Naive thymus-derived CD4-positive, alpha-beta T cell (primary cell): ENCODE results near the gene ADCY7. TPM values are rescaled to one million over a fixed set of nuclear protein-coding genes. Genes with fewer than 3 reads are reported as not detected.

Experiments
- ATAC-seq: fragments of 150-1000 bp; cut with Tn5 transposase; 2 replicates; pipeline ENCODE4 v1.10.0; 2021; ENCODE audit warnings: mild to moderate bottlenecking, moderate library complexity
- CTCF ChIA-PET: fragments of 350-600 bp; sonication (Branson Sonifier 250); formaldehyde crosslinking; loops from one replicate; lab custom pipeline; 2021; ENCODE audit warnings: antibody characterized with exemption; lab: Charles Lee
- POLR2A ChIA-PET: fragments of 350-600 bp; sonication (Branson Sonifier 250); formaldehyde crosslinking; loops from one replicate; lab custom pipeline; 2021; ENCODE audit warnings: antibody characterized with exemption, inconsistent platforms; lab: Charles Lee
- DNase-seq, 9 donors: peaks; one replicate each; pipeline versions ENCODE4 v3.0.0 to v3.0.0-alpha.2; 2020 to 2022; ENCODE audit warnings: mixed read lengths in 1 of 9
- H3K27ac ChIP-seq: one replicate; pipeline ENCODE4 v1.7.0; 2013; ENCODE audit warnings: mild to moderate bottlenecking, low read depth, low read length, moderate library complexity
- H3K27me3 ChIP-seq, 2 donors: one replicate each; pipeline ENCODE4 v1.7.0; 2013; ENCODE audit warnings: low read length in 2 of 2, mild to moderate bottlenecking in 2 of 2, moderate library complexity in 2 of 2; ENCODE audit not compliant: control insufficient read depth in 2 of 2, insufficient read depth in 2 of 2
- H3K36me3 ChIP-seq, 3 experiments: 1 replicate in 2 of 3; 2 replicates in 1 of 3; pipeline ENCODE4 v1.7.0; 2013; ENCODE audit warnings: low read length in 3 of 3, mild to moderate bottlenecking in 3 of 3, moderate library complexity in 1 of 3; ENCODE audit not compliant: insufficient read depth in 3 of 3, control insufficient read depth in 2 of 3
- H3K4me1 ChIP-seq, 2 donors: one replicate each; pipeline ENCODE4 v1.7.0; 2013; ENCODE audit warnings: low read length in 2 of 2, mild to moderate bottlenecking in 2 of 2, moderate library complexity in 1 of 2; ENCODE audit not compliant: control insufficient read depth in 2 of 2, insufficient read depth in 2 of 2
- H3K4me3 ChIP-seq: 2 replicates; pipeline ENCODE4 v1.7.0; 2013; ENCODE audit warnings: mild to moderate bottlenecking, low read length
- H3K9me3 ChIP-seq, 3 experiments: 1 replicate in 2 of 3; 2 replicates in 1 of 3; pipeline ENCODE4 v1.7.0; 2013; ENCODE audit warnings: low read length in 3 of 3; ENCODE audit not compliant: control insufficient read depth in 2 of 3
- H3K27ac Mint-ChIP-seq, 9 donors: one replicate each; pipeline ENCODE4 v1.8.0; 2020 to 2022; ENCODE audit warnings: mixed read lengths in 9 of 9, mild to moderate bottlenecking in 8 of 9, moderate library complexity in 5 of 9, inconsistent platforms in 2 of 9
- H3K27me3 Mint-ChIP-seq, 5 donors: one replicate each; pipeline ENCODE4 v1.8.0; 2021 to 2022; ENCODE audit warnings: mixed read lengths in 5 of 5, mild to moderate bottlenecking in 1 of 5
- H3K36me3 Mint-ChIP-seq, 5 donors: one replicate each; pipeline ENCODE4 v1.8.0; 2020 to 2022; ENCODE audit warnings: mixed read lengths in 5 of 5, mild to moderate bottlenecking in 3 of 5, inconsistent platforms in 1 of 5
- H3K4me1 Mint-ChIP-seq, 7 donors: one replicate each; pipeline ENCODE4 v1.8.0; 2020 to 2022; ENCODE audit warnings: mixed read lengths in 7 of 7, mild to moderate bottlenecking in 3 of 7, inconsistent platforms in 1 of 7
- H3K4me3 Mint-ChIP-seq, 10 donors: one replicate each; pipeline ENCODE4 v1.8.0; 2020 to 2022; ENCODE audit warnings: mild to moderate bottlenecking in 10 of 10, mixed read lengths in 10 of 10, moderate library complexity in 6 of 10, inconsistent platforms in 2 of 10
- H3K9me3 Mint-ChIP-seq, 11 donors: one replicate each; pipeline ENCODE4 v1.8.0; 2020 to 2022; ENCODE audit warnings: mixed read lengths in 11 of 11, mild to moderate bottlenecking in 4 of 11, inconsistent platforms in 1 of 11, moderate library complexity in 1 of 11
- intact Hi-C, 2 donors: fragments of 100-400 bp; cut with micrococcal nuclease; formaldehyde crosslinking; loops; one replicate each; pipeline ENCODE4 v1.15.1; 2023
- polyA plus RNA-seq, 2 donors: library from polyadenylated mRNA; unstranded; fragments of 300-500 nt; fragmentation: Illumina TruSeq; gene quantifications; one replicate each; pipeline ENCODE4 v1.2.3, GENCODE V29; 2021
- total RNA-seq, 6 experiments: library from RNA in 5 of 6; stranded (reverse) in 5 of 6; gene quantifications; 1 replicate in 5 of 6; 2 replicates in 1 of 6; pipeline ENCODE4 v1.2.3 and lab custom pipeline; 2021 to 2026

Gene ADCY7
- total and polyA plus RNA-seq, 7 experiments from 2014 or later = 62.6 to 326 (median 207) TPM

GRCh38 chr16:50254072-50254471 is 12.3 kb upstream of the ADCY7 start:
- no peaks in the 10 kb centered on the region for H3K36me3 ChIP-seq
- ChIA-PET POLR2A (interaction anchor here (1.5 kb wide), 1 partner anchor 24 kb away, joined by 4 read pairs; no protein-coding TSS in a partner anchor), CTCF (interaction anchor here (1.0 to 1.5 kb wide), 3 partner anchors 11 to 411 kb away, joined by 3 to 4 read pairs (median 3); no protein-coding TSS in a partner anchor)
- DNase-seq = no peak
- peak overlapping the region in 1 of 9 donors; percentile 43 for H3K27ac Mint-ChIP-seq
- H3K9me3 Mint-ChIP-seq = no peaks in the 10 kb centered on the region
- peaks cover 0 to 10% (median 1%) of the 10 kb centered on the region in 7 donors for H3K4me1 Mint-ChIP-seq
- H3K27me3 ChIP-seq = no peaks in the 10 kb centered on the region
- peaks cover 0 to under 1% of the 10 kb centered on the region in 2 donors for H3K4me1 ChIP-seq
- intact Hi-C loops = no loop called here
- no peaks in the 10 kb centered on the region for H3K36me3 Mint-ChIP-seq
- no peak overlapping the region for H3K27ac ChIP-seq
- H3K4me3 Mint-ChIP-seq = no peak overlapping the region
- H3K27me3 Mint-ChIP-seq = peaks cover 0 to 35% (median 0%) of the 10 kb centered on the region in 5 donors
- no peak for ATAC-seq
- no peaks in the 10 kb centered on the region for H3K9me3 ChIP-seq
- no peak overlapping the region for H3K4me3 ChIP-seq

- no peak for ATAC-seq
- POLR2A ChIA-PET = interaction anchor here (0.6 to 1.5 kb wide), 2 partner anchors 23 to 51 kb away, joined by 3 to 4 read pairs; no protein-coding TSS in a partner anchor
- H3K27me3 Mint-ChIP-seq = peaks cover 0 to 50% (median 0%) of the 10 kb centered on the region in 5 donors
- DNase-seq = no peak
- H3K27me3 ChIP-seq = no peaks in the 10 kb centered on the region
- CTCF ChIA-PET = interaction anchor here (1.5 kb wide), 1 partner anchor 410 kb away, joined by 3 read pairs; no protein-coding TSS in a partner anchor
- H3K27ac ChIP-seq = no peak overlapping the region
- no peaks in the 10 kb centered on the region for H3K9me3 ChIP-seq
- intact Hi-C loops = no loop called here
- no peak overlapping the region for H3K4me3 ChIP-seq
- H3K9me3 Mint-ChIP-seq = peaks cover 0 to 3% (median 0%) of the 10 kb centered on the region in 11 donors
- H3K36me3 ChIP-seq = no peaks in the 10 kb centered on the region
- H3K4me1 ChIP-seq = peaks cover 0 to 12% of the 10 kb centered on the region in 2 donors
- peak overlapping the region in 1 of 10 donors; percentile 23 for H3K4me3 Mint-ChIP-seq
- peaks cover 0 to 4% (median 0%) of the 10 kb centered on the region in 5 donors for H3K36me3 Mint-ChIP-seq
- no peak overlapping the region for H3K27ac Mint-ChIP-seq
- peaks cover 3 to 21% (median 13%) of the 10 kb centered on the region in 7 donors for H3K4me1 Mint-ChIP-seq
Observed at GRCh38 chr16:50255538-50255937, 10.8 kb upstream of the ADCY7 start.

GRCh38 chr16:50256604-50257003 is 9.7 kb upstream of the ADCY7 start:
- no peaks in the 10 kb centered on the region for H3K36me3 ChIP-seq
- Mint-ChIP-seq H3K4me1 (peaks cover 3 to 25% (median 13%) of the 10 kb centered on the region in 7 donors), H3K36me3 (peaks cover 0 to 4% (median 0%) of the 10 kb centered on the region in 5 donors), H3K27ac (no peak overlapping the region), H3K9me3 (peaks cover 0 to 3% (median 0%) of the 10 kb centered on the region in 11 donors), H3K27me3 (peaks cover 0 to 51% (median 0%) of the 10 kb centered on the region in 5 donors), H3K4me3 (no peak overlapping the region)
- ATAC-seq = no peak
- ChIA-PET POLR2A (interaction anchor here (0.7 to 19.1 kb wide), 3 partner anchors 16 to 160 kb away, joined by 3 to 257 read pairs (median 3); no protein-coding TSS in a partner anchor), CTCF (no interaction called here)
- H3K27me3 ChIP-seq = no peaks in the 10 kb centered on the region
- intact Hi-C loops = no loop called here
- no peak overlapping the region for H3K27ac ChIP-seq
- no peak for DNase-seq
- peaks cover 0 to 12% of the 10 kb centered on the region in 2 donors for H3K4me1 ChIP-seq
- H3K9me3 ChIP-seq = no peaks in the 10 kb centered on the region
- H3K4me3 ChIP-seq = no peak overlapping the region

- peaks cover 9 to 26% (median 13%) of the 10 kb centered on the region in 7 donors for H3K4me1 Mint-ChIP-seq
- POLR2A ChIA-PET = interaction anchor here (19.1 kb wide), 1 partner anchor 22 kb away, joined by 257 read pairs; no protein-coding TSS in a partner anchor
- no peaks in the 10 kb centered on the region for H3K9me3 ChIP-seq
- H3K9me3 Mint-ChIP-seq = peaks cover 0 to 3% (median 0%) of the 10 kb centered on the region in 11 donors
- no peaks in the 10 kb centered on the region for H3K36me3 ChIP-seq
- H3K36me3 Mint-ChIP-seq = peaks cover 0 to 4% (median 0%) of the 10 kb centered on the region in 5 donors
- peaks cover 0 to 51% (median 0%) of the 10 kb centered on the region in 5 donors for H3K27me3 Mint-ChIP-seq
- no peak for ATAC-seq
- DNase-seq = peak in 1 of 9 donors; percentile 8
- CTCF ChIA-PET = no interaction called here
- no peak overlapping the region for H3K4me3 Mint-ChIP-seq
- peaks cover 0 to 12% of the 10 kb centered on the region in 2 donors for H3K4me1 ChIP-seq
- H3K4me3 ChIP-seq = no peak overlapping the region
- no peak overlapping the region for H3K27ac ChIP-seq
- H3K27ac Mint-ChIP-seq = no peak overlapping the region
- H3K27me3 ChIP-seq = no peaks in the 10 kb centered on the region
- intact Hi-C loops = no loop called here
Observed at GRCh38 chr16:50257876-50258275, 8.5 kb upstream of the ADCY7 start.

GRCh38 chr16:50259334-50260205 is 6.8 kb upstream of the ADCY7 start:
- peaks cover 0 to 4% (median 0%) of the 10 kb centered on the region in 5 donors for H3K36me3 Mint-ChIP-seq
- H3K9me3 Mint-ChIP-seq = peaks cover 0 to 3% (median 0%) of the 10 kb centered on the region in 11 donors
- CTCF ChIA-PET = interaction anchor here (1.2 to 2.0 kb wide), 2 partner anchors 9 to 67 kb away, joined by 5 to 7 read pairs; no protein-coding TSS in a partner anchor
- H3K27ac Mint-ChIP-seq = peak overlapping the region in 2 of 9 donors; percentile 31 to 67
- POLR2A ChIA-PET = interaction anchor here (19.1 kb wide), 1 partner anchor 20 kb away, joined by 257 read pairs; no protein-coding TSS in a partner anchor
- Histone ChIP-seq H3K9me3 (no peaks in the 10 kb centered on the region), H3K27me3 (no peaks in the 10 kb centered on the region), H3K4me1 (peaks cover 0 to 12% of the 10 kb centered on the region in 2 donors), H3K4me3 (no peak overlapping the region), H3K36me3 (no peaks in the 10 kb centered on the region), H3K27ac (no peak overlapping the region)
- peak overlapping the region in 5 of 10 donors; percentile 12 to 68 (median 46) for H3K4me3 Mint-ChIP-seq
- peaks cover 14 to 31% (median 17%) of the 10 kb centered on the region in 7 donors for H3K4me1 Mint-ChIP-seq
- H3K27me3 Mint-ChIP-seq = peaks cover 0 to 43% (median 0%) of the 10 kb centered on the region in 5 donors
- ATAC-seq = no peak
- DNase-seq = peak in 1 of 9 donors; percentile 19
- intact Hi-C loops = no loop called here
